Measurements from ENCODE around the gene RAB40C.

- TF ChIP-seq CTCF (IDR thresholded peaks at IDR 0.05) (no peak), BHLHE40 (IDR thresholded peaks at IDR 0.05; ENCODE audit: low read depth, low read length) (peak; percentile 58; the same call in 1 of the 2 replicates), ESRRA (IDR thresholded peaks at IDR 0.05; ENCODE audit: borderline replicate concordance, low read length) (0 out of 2 replicates have a peak, but pooled peaks have one; percentile 39), SMC3 (IDR thresholded peaks at IDR 0.05) (0 out of 3 replicates have a peak, but pooled peaks have one; percentile 3), EP300 (IDR thresholded peaks at IDR 0.05) (0 out of 5 replicates have a peak, but pooled peaks of 1 of the 2 experiments have one; percentile 13), FOSL2 (IDR thresholded peaks at IDR 0.05) (no peak), FOSL2 (CRISPR knock-in tag; IDR thresholded peaks at IDR 0.05) (no peak), ZFP36 (IDR thresholded peaks at IDR 0.05; ENCODE audit: borderline replicate concordance, partially characterized antibody) (no peak), RFX5 (IDR thresholded peaks at IDR 0.05) (no peak), REST (IDR thresholded peaks at IDR 0.05) (peak; percentile 54), RCOR1 (IDR thresholded peaks at IDR 0.05; ENCODE audit: low read depth, low read length) (no peak), PBX3 (IDR thresholded peaks at IDR 0.05) (no peak; the same call in 1 of the 2 replicates), HDAC2 (IDR thresholded peaks at IDR 0.05) (no peak), CBX2 (IDR thresholded peaks at IDR 0.05; ENCODE audit: borderline replicate concordance, low read depth) (no peak), CBX8 (IDR thresholded peaks at IDR 0.05) (no peak)
These were observed 46.6 kb downstream of the RAB40C start, which contains the start of gene METTL26 for GRCh38 chr16:636206-637080.

Measured in A549 (cell line).